Stimulated activated CD8-positive, alpha-beta memory T cell treated with anti-CD3 and anti-CD28 coated beads, Interleukin-12 subunit alpha, Interleukin-12 subunit beta, amount 100 ng/mL, for 4 hours (primary cell): ENCODE data around the gene RMND1.
"Not testable (repeated sequence)": the region's sequence is repeated elsewhere in the genome, so short reads cannot be mapped to it uniquely, and the experiment has no call there.

Experiments
- DNase-seq: peaks from one replicate; pipeline ENCODE4 v3.0.0-alpha.2; 2020; ENCODE audit warnings: low read depth

RMND1 gene

DNA sequence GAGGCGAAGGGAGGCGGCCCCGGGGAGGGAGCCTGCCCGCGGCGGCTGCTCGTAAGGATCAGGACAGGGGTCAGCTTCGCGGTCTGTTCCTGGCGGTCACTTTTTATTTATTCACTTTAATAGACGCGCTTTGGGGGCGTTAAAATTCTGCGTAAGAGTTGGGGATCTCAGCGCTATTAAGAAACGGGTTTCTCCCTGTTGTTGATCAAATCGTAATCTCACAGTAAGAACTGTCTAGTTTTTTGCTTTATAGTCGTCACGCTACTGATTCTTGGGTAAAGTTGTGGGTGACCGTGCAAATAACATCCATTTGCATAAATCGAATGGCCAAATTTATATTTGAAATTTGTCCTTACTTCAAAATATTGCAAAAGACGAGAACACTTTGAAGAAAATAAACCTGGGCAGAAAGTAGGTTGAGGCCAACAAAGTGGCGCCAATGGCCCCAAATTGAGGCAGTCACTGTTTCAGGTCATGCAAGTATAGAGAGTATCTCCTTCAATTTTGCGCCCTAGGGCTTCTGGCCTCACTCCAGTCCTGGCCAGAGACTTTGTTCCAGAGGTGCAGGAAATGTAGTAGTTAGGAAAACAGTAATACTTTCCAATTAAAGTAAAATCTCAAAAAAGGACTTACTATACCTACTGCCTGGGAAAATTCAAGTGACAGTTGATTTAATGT lies 963 bp upstream of the RMND1 start:
- DNase-seq: no peak

- no peak for DNase-seq
These were observed 443 bp downstream of the RMND1 start for GRCh38 chr6:151451417-151451949.

DNA sequence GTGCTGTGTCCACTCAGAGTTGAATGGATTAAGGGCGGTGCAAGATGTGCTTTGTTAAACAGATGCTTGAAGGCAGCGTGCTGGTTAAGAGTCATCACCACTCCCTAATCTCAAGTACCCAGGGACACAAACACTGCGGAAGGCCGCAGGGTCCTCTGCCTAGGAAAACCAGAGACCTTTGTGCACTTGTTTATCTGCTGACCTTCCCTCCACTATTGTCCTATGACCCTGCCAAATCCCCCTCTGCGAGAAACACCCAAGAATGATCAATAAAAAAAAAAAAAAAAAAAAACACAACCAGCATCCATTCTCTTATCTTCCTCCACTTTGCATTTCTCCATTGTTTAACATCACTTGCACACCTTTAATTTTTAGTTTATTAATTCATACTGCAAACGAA lies 998 bp downstream of the RMND1 start:
- DNase-seq: not testable (repeated sequence)

- DNase-seq: no peak
These were observed 3.3 kb downstream of the RMND1 start for GRCh38 chr6:151448623-151449022.

- no peak for DNase-seq
These were observed 4.7 kb downstream of the RMND1 start for GRCh38 chr6:151447237-151447636.

- DNase-seq: no peak
These were observed 6.4 kb downstream of the RMND1 start for GRCh38 chr6:151445482-151445881.

GRCh38 chr6:151443911-151444621 lies 7.9 kb downstream of the RMND1 start:
- DNase-seq: no peak

DNA sequence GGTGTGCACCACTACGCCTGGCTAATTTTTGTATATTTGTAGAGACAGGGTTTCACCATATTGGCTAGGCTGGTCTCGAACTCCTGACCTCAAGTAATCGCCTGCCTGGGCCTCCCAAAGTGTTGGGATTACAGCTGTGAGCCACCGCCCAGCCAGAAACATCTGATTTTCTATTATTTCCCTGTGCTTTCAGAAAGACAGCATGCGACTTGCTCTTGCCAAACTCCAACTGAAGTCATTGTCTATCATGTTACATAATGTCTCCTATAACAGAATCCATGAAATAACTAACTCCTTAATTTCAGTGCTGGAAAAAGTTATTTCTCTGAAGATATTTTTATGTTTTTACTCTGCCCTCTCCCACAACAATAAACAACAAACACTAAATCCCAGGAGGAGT lies 8.5 kb downstream of the RMND1 start:
- DNase-seq: no peak

GRCh38 chr6:151442371-151442770 lies 9.6 kb downstream of the RMND1 start:
- no peak for DNase-seq

- no peak for DNase-seq
These were observed 10.3 kb downstream of the RMND1 start for GRCh38 chr6:151441390-151442166.

DNA sequence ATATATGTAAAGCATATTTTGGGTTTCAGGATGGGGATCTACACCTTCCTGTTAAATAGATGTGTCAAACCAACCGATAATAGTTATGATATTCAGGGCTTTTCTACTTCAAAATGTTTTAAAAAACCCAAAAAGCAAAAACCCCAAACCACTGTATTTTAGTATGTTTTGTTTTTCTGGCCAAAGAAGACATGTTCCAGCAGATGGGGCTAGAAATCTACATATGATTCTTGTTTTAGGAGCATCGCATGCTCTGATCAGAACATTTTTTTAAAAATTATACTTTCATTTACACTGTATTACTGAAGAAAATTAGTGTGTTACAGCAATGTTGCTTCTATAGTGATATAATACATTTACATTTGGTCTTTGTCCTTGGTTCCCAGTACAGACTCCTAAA lies 11.0 kb downstream of the RMND1 start:
- DNase-seq: no peak

DNA sequence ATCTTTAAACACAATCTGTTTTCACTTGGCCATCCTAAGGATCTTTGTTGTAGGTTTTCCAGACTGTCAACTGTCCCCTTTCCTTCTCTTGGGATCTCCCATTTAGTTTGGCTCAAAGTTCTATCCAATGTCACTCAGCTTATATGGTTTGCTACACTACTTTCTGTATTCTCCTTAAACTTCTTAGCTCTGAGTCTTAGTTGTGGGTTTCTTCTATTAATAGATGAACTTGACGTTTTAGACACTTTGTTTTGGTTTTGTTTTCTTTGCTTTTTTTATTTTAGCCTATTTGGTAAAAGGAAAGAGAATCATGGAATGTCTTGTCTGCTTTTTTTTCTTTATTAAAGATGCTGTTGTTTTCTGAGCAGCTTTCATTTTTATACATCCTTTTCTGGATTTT lies 11.4 kb downstream of the RMND1 start:
- DNase-seq: no peak

- DNase-seq: no peak
These were observed 14.5 kb downstream of the RMND1 start for GRCh38 chr6:151437401-151437800.

GRCh38 chr6:151436802-151437201 lies 15.1 kb downstream of the RMND1 start:
- DNase-seq: no peak

GRCh38 chr6:151436300-151436699 lies 15.6 kb downstream of the RMND1 start:
- DNase-seq: no peak

DNA sequence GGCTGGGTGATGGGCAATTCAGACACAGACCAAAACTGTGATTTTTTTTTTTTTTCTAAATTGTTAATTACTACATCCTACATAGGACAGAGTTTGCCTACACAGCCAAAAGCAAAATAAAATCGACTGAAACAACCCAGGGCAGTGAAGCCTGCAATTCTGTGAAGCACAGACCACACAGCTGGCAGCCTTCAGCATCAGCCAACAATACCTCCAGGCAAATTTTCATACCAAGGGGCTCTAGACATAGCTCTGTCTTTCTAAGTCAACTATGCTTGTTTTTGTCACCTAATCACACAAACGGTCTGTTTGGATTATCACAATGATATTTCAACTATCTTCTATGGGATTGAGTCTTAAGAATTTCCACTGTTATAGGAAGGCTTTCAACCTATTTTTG lies 17.6 kb downstream of the RMND1 start:
- no peak for DNase-seq

DNA sequence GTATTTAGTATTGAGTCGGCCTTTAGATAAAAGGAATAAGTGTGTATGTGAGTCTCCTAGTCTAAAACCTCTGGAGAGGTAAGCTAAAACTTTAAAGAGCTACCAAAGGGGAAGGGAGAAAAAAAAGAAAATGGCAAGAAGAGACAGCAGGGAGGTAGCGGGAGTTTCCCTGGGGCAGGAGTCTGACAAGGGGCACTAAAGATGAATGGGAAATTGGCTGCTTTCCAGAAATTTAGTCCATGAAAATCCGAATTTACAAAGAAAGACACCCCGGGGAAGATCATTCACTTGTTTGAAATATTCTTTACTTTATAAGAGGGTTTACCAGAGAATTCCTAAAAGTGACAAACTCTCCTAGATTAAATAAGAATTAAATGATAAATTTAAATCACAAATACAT lies 19.3 kb downstream of the RMND1 start:
- DNase-seq: no peak

GRCh38 chr6:151431337-151431736 lies 20.6 kb downstream of the RMND1 start:
- DNase-seq: no peak

DNA sequence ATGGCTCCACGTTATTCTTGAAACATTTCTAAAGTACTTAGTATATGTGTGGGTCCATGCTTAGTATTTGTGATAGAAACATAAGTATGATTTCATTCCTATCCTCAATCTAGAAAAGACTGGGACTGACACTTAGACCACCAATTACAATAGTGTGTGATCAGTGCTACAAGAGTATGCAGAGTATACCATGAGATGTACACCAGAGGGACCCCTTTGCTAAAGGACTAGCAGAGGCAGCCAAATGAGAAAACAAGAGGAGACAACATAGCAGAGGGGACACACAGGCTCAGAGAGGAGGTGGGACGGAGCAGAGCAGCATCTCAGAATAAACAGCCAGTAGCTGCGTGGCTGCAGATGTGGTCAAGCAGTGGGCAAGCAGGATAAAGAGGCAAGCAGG lies 21.0 kb downstream of the RMND1 start:
- DNase-seq: no peak

GRCh38 chr6:151428093-151428735 lies 23.7 kb downstream of the RMND1 start:
- DNase-seq: no peak

- DNase-seq: no peak
These were observed 26.4 kb downstream of the RMND1 start for GRCh38 chr6:151425561-151425960.

- no peak for DNase-seq
These were observed 28.9 kb downstream of the RMND1 start for GRCh38 chr6:151422981-151423380.
